Ovary (tissue), 9 donors: ENCODE data around the gene RABL3. TPM values are rescaled to one million over a fixed set of nuclear protein-coding genes. Genes with fewer than 3 reads are reported as not detected.

ENCODE experiments used
- DNase-seq, 5 donors: peaks; one replicate each; pipeline ENCODE4 v3.0.0-alpha.2; 2019 to 2020
- H3K27ac ChIP-seq, 2 donors: fragments of 200-600 bp; one replicate each; pipeline versions ENCODE4 v1.5.1 to v1.8.0; 2019 to 2022
- H3K27me3 ChIP-seq: fragments of 200-600 bp; one replicate; pipeline ENCODE4 v1.8.0; 2022
- H3K36me3 ChIP-seq: fragments of 200-600 bp; sonication (generic); one replicate; pipeline ENCODE4 v1.5.1; 2019
- H3K4me1 ChIP-seq: one replicate; pipeline ENCODE4 v1.8.1; 2013; ENCODE audit warnings: mild to moderate bottlenecking, moderate library complexity; ENCODE audit not compliant: insufficient read depth
- H3K4me3 ChIP-seq: fragments of 200-600 bp; sonication (generic); one replicate; pipeline ENCODE4 v1.5.1; 2017
- H3K9me3 ChIP-seq, 2 donors: fragments of 200-600 bp in 1 of 2; sonication (generic) in 1 of 2; one replicate each; pipeline versions ENCODE4 v1.5.1 to v1.8.1; 2013 to 2019; ENCODE audit warnings: mild to moderate bottlenecking in 1 of 2, moderate library complexity in 1 of 2
- CTCF ChIP-seq, 3 donors: fragments of 450-650 bp in 2 of 3; fragments of 200-600 bp in 1 of 3; IDR thresholded peaks; one replicate each; pipeline versions ENCODE4 v1.5.1 to v1.8.0; 2016 to 2022; ENCODE audit warnings: antibody characterized with exemption in 3 of 3, mild to moderate bottlenecking in 1 of 3
- EP300 ChIP-seq: sonication (generic); formaldehyde crosslinking; IDR thresholded peaks from one replicate; pipeline ENCODE4 v1.6.1; 2017; ENCODE audit warnings: antibody characterized with exemption
- POLR2A ChIP-seq: fragments of 450-650 bp; IDR thresholded peaks from one replicate; pipeline ENCODE4 v1.6.1; 2017; ENCODE audit warnings: antibody characterized with exemption, mild to moderate bottlenecking, moderate library complexity
- WGBS, 3 donors: extraction: QIAGEN DNeasy Blood & Tissue Kit in 1 of 3; methylation state at CpG; one replicate each; pipeline versions ENCODE4 v1.1.5 to v1.1.7; 2013 to 2017; 5-methylcytosine and 5-hydroxymethylcytosine counted together
- intact Hi-C, 4 donors: fragments of 100-400 bp; cut with DNase I; formaldehyde crosslinking; loops; one replicate each; pipeline versions ENCODE4 v1.11.0 to v1.15.1; 2022 to 2023
- polyA plus RNA-seq, 2 donors: library from polyadenylated mRNA; stranded (reverse); fragments of 200-250 nt in 1 of 2; fragments of 350-450 nt in 1 of 2; fragmentation: Illumina TruSeq in 1 of 2; extraction: RNeasy Lipid Tissue Mini Kit (QIAGEN cat#74804) in 1 of 2; gene quantifications; one replicate each; pipeline ENCODE4 v1.2.3, GENCODE V29; 2013 to 2014
- total RNA-seq, 7 donors: library from RNA; depleted of rRNA in 2 of 7; stranded (reverse); fragments of >200 nt in 2 of 7; fragmentation: NEBNext Ultra II Directional in 3 of 7; extraction: Animal tissue kit (Norgen Biotek cat#: 25700) in 3 of 7; gene quantifications; one replicate each; pipeline versions ENCODE4 v1.1.0 to v1.2.4, GENCODE V29; 2016 to 2023
- donor health status: DM: no; HTN: no; CAD: no; lungs with moderate emphysema.
- donor health status: DM: no; HTN: no; CAD: no.
- donor health status: Bipolar disorder and iron deficiency.
- donor health status: DM: yes; HTN: yes; CAD: no.
- donor health status: DM: no; HTN: no; CAD: no.
- donor health status: DM: yes; HTN: yes; CAD: no.

Gene RABL3
- total and polyA plus RNA-seq, 9 donors, result 8.1 to 36.1 (median 26.6) TPM

- WGBS, 3 donors, result 89 to 94% (median 92%) methylated on average over 2 of the region's 2 CpGs
- TF ChIP-seq POLR2A, result no peak
- no peak for TF ChIP-seq EP300
- no peak for TF ChIP-seq CTCF (IDR thresholded peaks at IDR 0.05)
- Histone ChIP-seq H3K36me3 (no peaks in the 10 kb centered on the region), H3K9me3 (no peaks in the 10 kb centered on the region), H3K4me3 (no peak overlapping the region), H3K27me3 (no peaks in the 10 kb centered on the region), H3K4me1 (peaks cover 1% of the 10 kb centered on the region), H3K27ac (no peak overlapping the region)
- no peak for DNase-seq
- intact Hi-C loops, result no loop called here
Observed at GRCh38 chr3:120752865-120753264, 10.5 kb upstream of the RABL3 start.

GRCh38 chr3:120752230-120752629 lies 9.9 kb upstream of the RABL3 start:
- no peaks in the 10 kb centered on the region for H3K27me3 ChIP-seq
- H3K36me3 ChIP-seq, result no peaks in the 10 kb centered on the region
- intact Hi-C loops, result no loop called here
- DNase-seq, result no peak
- H3K4me1 ChIP-seq, result peaks cover 1% of the 10 kb centered on the region
- no peak overlapping the region for H3K4me3 ChIP-seq
- no peak overlapping the region for H3K27ac ChIP-seq
- TF ChIP-seq EP300 (no peak), POLR2A (no peak), CTCF (IDR thresholded peaks at IDR 0.05) (no peak)
- no peaks in the 10 kb centered on the region for H3K9me3 ChIP-seq
- WGBS, 3 donors, result 91 to 96% (median 92%) methylated on average over 1 of the region's 1 CpG

- H3K36me3 ChIP-seq, result no peaks in the 10 kb centered on the region
- H3K27me3 ChIP-seq, result no peaks in the 10 kb centered on the region
- TF ChIP-seq CTCF (IDR thresholded peaks at IDR 0.05) (no peak), POLR2A (no peak), EP300 (no peak)
- no peak for DNase-seq
- intact Hi-C loops, result loop anchor here in 1 of 4 donors (10.0 kb wide), 1 partner anchor 185 kb away; no protein-coding TSS in a partner anchor
- H3K9me3 ChIP-seq, result no peaks in the 10 kb centered on the region
- WGBS, 3 donors, result 78 to 94% (median 84%) methylated on average over 1 of the region's 1 CpG
- H3K27ac ChIP-seq, result no peak overlapping the region
- H3K4me3 ChIP-seq, result no peak overlapping the region
- no peaks in the 10 kb centered on the region for H3K4me1 ChIP-seq
Observed at GRCh38 chr3:120749843-120750242, 7.5 kb upstream of the RABL3 start.

- 76 to 84% (median 80%) methylated on average over 3 of the region's 3 CpGs for WGBS, 3 donors
- intact Hi-C loops, result loop anchor here in 1 of 4 donors (10.0 kb wide), 1 partner anchor 181 kb away; no protein-coding TSS in a partner anchor
- Histone ChIP-seq H3K9me3 (no peaks in the 10 kb centered on the region), H3K36me3 (no peaks in the 10 kb centered on the region), H3K27me3 (no peaks in the 10 kb centered on the region), H3K27ac (no peak overlapping the region), H3K4me3 (no peak overlapping the region), H3K4me1 (peaks cover 7% of the 10 kb centered on the region)
- DNase-seq, result no peak
- no peak for TF ChIP-seq EP300
- no peak for TF ChIP-seq CTCF (IDR thresholded peaks at IDR 0.05)
- no peak for TF ChIP-seq POLR2A
Observed at GRCh38 chr3:120745466-120745865, 3.1 kb upstream of the RABL3 start.
